CD4-positive, alpha-beta T cell treated with Interleukin-15 for 4 hours (primary cell): ENCODE data around the gene CC2D1A.
A peak's percentile ranks its signal among the peaks of the same experiment; 100 is the strongest.

Experiments used
- DNase-seq: peaks from one replicate; pipeline ENCODE4 v3.0.0-alpha.2; 2020; ENCODE audit warnings: low spot score

Gene CC2D1A

GRCh38 chr19:13877303-13877702 lies 28.7 kb upstream of the CC2D1A start:
- DNase-seq = no peak

- peak; percentile 99 for DNase-seq
Observed at GRCh38 chr19:13880059-13881043, 25.6 kb upstream of the CC2D1A start.

DNA sequence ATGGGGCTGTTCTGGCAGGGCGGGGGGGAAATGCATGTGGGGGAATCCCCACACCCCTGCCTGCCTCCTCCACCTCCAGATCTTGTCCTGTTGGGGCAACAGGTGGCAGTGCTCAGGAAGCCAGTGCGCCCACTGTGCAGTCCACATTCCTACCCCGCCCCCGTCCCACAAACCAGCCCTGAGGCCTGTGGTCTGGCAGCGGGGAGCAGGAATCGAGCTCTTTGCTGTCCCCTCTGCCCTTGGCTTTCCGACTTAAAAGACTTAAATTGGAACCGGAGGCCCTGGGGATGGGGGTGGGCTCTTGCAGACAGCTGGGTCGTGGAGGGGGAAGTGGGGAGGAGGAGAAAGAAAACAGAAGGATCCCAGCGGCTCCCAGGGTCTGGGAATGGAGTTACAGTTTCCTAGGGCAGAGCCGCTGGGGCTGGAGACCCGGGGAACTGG lies 24.7 kb upstream of the CC2D1A start:
- no peak for DNase-seq

GRCh38 chr19:13881692-13882418 lies 24.1 kb upstream of the CC2D1A start:
- DNase-seq = peak; percentile 49

- no peak for DNase-seq
Observed at GRCh38 chr19:13882419-13882795, 23.6 kb upstream of the CC2D1A start.

GRCh38 chr19:13882836-13883235 lies 23.2 kb upstream of the CC2D1A start:
- no peak for DNase-seq

- no peak for DNase-seq
Observed at GRCh38 chr19:13883516-13884064, 22.4 kb upstream of the CC2D1A start.

GRCh38 chr19:13884726-13885591 lies 21.0 kb upstream of the CC2D1A start:
- no peak for DNase-seq

- DNase-seq = no peak
Observed at GRCh38 chr19:13885826-13886365, 20.1 kb upstream of the CC2D1A start.

GRCh38 chr19:13887018-13887436 lies 19.0 kb upstream of the CC2D1A start:
- peak; percentile 63 for DNase-seq

DNA sequence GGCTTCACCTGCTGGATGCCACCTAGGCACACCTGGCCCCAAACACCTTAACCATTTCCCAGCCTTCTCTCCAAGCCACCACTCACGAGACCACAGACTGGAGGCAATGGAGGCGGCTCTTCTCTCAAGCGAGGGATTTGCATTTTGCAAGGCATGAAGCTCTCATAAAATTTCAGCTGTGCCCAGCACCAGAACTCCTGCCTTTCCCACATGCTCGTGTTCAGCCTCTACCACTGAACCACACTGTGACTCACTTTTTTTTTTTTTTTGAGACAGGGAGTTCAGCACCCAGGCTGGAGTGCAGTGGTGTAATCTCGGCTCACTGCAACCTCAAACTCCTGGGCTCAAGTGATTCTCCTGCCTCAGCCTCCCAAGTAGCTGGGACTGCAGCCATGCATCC lies 18.5 kb upstream of the CC2D1A start:
- no peak for DNase-seq

DNA sequence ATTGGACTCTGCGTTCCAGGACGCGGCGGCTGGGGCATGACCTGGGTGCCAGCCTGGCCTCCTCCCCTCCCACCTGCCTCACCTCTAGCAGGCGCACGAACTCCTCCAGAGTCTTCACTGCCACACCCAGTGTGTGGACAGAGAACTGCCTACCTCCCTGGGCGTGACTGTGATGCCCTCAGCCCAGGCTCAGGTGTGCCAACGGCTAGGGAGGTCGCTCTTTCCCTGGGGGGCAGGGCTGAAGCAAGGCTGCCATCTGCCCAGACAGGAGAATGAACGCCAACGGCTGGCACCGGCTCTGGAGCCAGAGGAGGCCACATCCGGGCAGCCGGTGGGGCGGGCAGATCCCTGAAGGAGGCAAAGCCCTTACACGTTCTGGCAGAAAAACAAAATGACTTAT lies 17.7 kb upstream of the CC2D1A start:
- DNase-seq = no peak

DNA sequence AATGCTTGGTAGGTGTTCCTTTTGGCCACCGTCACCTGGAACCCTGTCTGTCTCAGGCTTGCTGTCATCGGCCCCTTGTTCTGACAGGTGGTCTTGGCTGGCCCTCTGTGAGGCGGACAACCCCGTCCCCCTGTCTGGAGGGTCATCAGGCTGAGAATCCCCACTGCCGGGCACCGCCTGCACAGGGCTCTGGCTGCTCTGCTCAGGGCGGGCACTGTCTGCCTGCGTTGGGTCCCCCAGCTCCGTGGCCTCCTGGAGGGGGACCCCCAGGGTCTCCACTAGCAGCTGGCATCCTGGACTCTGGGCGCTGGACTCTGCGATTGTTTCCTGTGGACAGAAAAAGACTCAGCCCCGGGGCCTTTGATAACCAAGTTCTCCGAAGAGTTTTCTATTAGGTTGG lies 15.9 kb upstream of the CC2D1A start:
- DNase-seq = no peak

DNA sequence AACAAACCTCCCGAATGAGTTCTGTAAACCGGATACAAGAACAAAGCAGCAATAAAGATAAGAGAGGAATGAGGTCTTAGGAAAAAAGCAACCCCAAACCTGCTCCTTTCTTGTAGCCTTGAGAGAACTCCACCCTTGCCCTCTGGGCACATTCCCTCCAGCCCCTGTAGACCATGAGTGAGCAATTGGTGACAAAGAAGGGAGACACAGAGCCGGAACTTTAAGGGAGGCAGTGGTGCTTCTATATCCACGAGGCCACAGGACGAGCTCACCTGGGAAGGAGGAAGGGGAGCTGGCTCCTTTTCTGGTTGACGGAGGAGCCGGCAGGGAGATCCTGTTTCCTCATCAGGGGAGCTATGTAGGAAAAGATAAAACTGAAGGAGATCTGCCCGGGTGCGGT lies 13.1 kb upstream of the CC2D1A start:
- DNase-seq = no peak

- no peak for DNase-seq
Observed at GRCh38 chr19:13894552-13894951, 11.4 kb upstream of the CC2D1A start.

- DNase-seq = no peak
Observed at GRCh38 chr19:13896227-13896626, 9.8 kb upstream of the CC2D1A start.

DNA sequence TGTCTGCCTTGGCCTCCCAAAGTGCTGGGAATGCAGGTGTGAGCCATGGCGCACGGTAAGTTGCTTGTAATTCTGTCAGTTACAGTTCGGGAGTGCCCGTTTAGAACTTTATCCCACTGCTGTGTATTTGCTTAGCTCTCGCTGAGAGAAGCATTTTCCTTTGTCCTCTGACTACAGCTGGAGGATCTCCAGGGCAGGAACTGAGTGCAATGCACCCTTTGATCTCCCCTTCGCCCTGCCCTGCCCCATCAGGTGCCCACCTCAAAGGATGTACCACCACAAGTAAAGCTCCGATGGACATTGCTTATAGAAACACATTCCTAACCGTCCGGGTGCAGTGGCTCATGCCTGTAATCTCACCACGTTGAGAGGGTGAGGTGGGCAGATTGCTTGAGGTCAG lies 6.6 kb upstream of the CC2D1A start:
- no peak for DNase-seq

GRCh38 chr19:13899912-13900584 lies 6.0 kb upstream of the CC2D1A start:
- DNase-seq = no peak

- DNase-seq = peak; percentile 50
Observed at GRCh38 chr19:13902993-13903555, 2.9 kb upstream of the CC2D1A start.

DNA sequence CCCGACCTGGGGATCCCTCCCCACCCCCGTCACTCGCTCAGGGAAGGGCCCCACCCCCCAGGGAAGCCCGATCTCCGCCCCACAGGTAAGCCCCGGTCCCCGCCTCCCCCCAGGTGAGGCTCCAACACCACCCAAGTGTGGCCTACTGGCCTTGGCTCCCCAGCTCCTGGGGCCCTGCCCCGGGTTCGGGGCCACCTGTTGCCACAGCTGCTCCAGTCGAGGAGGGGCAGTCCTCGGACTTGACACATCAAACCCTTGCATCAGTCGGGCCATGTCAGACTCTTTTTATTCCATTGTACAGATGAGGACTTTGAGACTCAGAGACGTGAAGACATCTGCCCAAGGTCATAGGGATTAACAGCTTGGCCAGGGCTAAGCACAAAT lies 512 bp downstream of the CC2D1A start:
- no peak for DNase-seq

GRCh38 chr19:13906910-13907309 lies 909 bp downstream of the CC2D1A start:
- no peak for DNase-seq
